B cell (primary cell): ENCODE measurements around the gene DCAKD.

ENCODE experiments used
- EZH2 ChIP-seq: IDR thresholded peaks from 2 replicates; pipeline ENCODE4 v1.6.1; 2012; ENCODE audit warnings: borderline replicate concordance, low read depth, mild to moderate bottlenecking, moderate library complexity, low read length; ENCODE audit not compliant: insufficient read depth, poor library complexity, severe bottlenecking
- TF ChIP-seq, protein P1 (sequence below): fragments of 200-600 bp; IDR thresholded peaks from one replicate; pipeline ENCODE4 v1.8.0; 2022; ENCODE audit warnings: antibody characterized with exemption, mild to moderate bottlenecking

- TF ChIP-seq, protein P1, sequence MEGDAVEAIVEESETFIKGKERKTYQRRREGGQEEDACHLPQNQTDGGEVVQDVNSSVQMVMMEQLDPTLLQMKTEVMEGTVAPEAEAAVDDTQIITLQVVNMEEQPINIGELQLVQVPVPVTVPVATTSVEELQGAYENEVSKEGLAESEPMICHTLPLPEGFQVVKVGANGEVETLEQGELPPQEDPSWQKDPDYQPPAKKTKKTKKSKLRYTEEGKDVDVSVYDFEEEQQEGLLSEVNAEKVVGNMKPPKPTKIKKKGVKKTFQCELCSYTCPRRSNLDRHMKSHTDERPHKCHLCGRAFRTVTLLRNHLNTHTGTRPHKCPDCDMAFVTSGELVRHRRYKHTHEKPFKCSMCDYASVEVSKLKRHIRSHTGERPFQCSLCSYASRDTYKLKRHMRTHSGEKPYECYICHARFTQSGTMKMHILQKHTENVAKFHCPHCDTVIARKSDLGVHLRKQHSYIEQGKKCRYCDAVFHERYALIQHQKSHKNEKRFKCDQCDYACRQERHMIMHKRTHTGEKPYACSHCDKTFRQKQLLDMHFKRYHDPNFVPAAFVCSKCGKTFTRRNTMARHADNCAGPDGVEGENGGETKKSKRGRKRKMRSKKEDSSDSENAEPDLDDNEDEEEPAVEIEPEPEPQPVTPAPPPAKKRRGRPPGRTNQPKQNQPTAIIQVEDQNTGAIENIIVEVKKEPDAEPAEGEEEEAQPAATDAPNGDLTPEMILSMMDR, result no peak
- TF ChIP-seq EZH2, result no peak
Observed at GRCh38 chr17:45073414-45074070, 22.1 kb upstream of the DCAKD start.
